ENCODE data around the gene EPAS1.

GRCh38 chr2:46388881-46389280 is 91.7 kb downstream of the EPAS1 start:
- TF ChIP-seq SUZ12 (IDR thresholded peaks at IDR 0.05; ENCODE audit: extremely low read depth, insufficient read depth, insufficient read length) (no peak), ZNF274 (IDR thresholded peaks at IDR 0.05; ENCODE audit: low read depth, low read length) (no peak)
